ENCODE data around the gene CMIP. TPM values are rescaled to one million over a fixed set of nuclear protein-coding genes. Genes with fewer than 3 reads are reported as not detected.

The CMIP gene
- total RNA-seq, 1 donor from 2014 or later = 72.7 TPM

- no peak for ATAC-seq
- intact Hi-C loops (cut with DNase I) = no loop called here
- DNase-seq (ENCODE audit: low spot score) = no peak
These were observed 202.0 kb downstream of the CMIP start for GRCh38 chr16:81646561-81646960.

GRCh38 chr16:81647527-81647926 lies 202.9 kb downstream of the CMIP start:
- DNase-seq (ENCODE audit: low spot score) (no peak), ATAC-seq (no peak)
- intact Hi-C loops (cut with DNase I) = no loop called here

- intact Hi-C loops (cut with DNase I) = no loop called here
- no peak for ATAC-seq
- no peak for DNase-seq (ENCODE audit: low spot score)
These were observed 205.1 kb downstream of the CMIP start for GRCh38 chr16:81649561-81650184.

- intact Hi-C loops (cut with DNase I) = no loop called here
- ATAC-seq (no peak), DNase-seq (ENCODE audit: low spot score) (no peak)
These were observed 205.7 kb downstream of the CMIP start for GRCh38 chr16:81650281-81650680.

- DNase-seq (ENCODE audit: low spot score) (peak; percentile 87), ATAC-seq (peak; percentile 96)
- intact Hi-C loops (cut with DNase I) = no loop called here
These were observed 206.5 kb downstream of the CMIP start for GRCh38 chr16:81650982-81651562.

- ATAC-seq (peak; percentile 28), DNase-seq (ENCODE audit: low spot score) (no peak)
- intact Hi-C loops (cut with DNase I) = no loop called here
These were observed 207.4 kb downstream of the CMIP start for GRCh38 chr16:81651758-81652718.

GRCh38 chr16:81652798-81653505 lies 208.3 kb downstream of the CMIP start:
- no peak for DNase-seq (ENCODE audit: low spot score)
- intact Hi-C loops (cut with DNase I) = no loop called here
- ATAC-seq = no peak

- DNase-seq (ENCODE audit: low spot score) (no peak), ATAC-seq (no peak)
- intact Hi-C loops (cut with DNase I) = no loop called here
These were observed 209.7 kb downstream of the CMIP start for GRCh38 chr16:81654346-81654745.

GRCh38 chr16:81655469-81656162 lies 211.0 kb downstream of the CMIP start:
- intact Hi-C loops (cut with DNase I) = no loop called here
- no peak for ATAC-seq
- DNase-seq (ENCODE audit: low spot score) = no peak

- DNase-seq (ENCODE audit: low spot score) (no peak), ATAC-seq (peak; percentile 33)
- intact Hi-C loops (cut with DNase I) = no loop called here
These were observed 212.6 kb downstream of the CMIP start for GRCh38 chr16:81657224-81657623.

- ATAC-seq (peak; percentile 88), DNase-seq (ENCODE audit: low spot score) (peak; percentile 77)
- intact Hi-C loops (cut with DNase I) = no loop called here
These were observed 213.2 kb downstream of the CMIP start for GRCh38 chr16:81657781-81658180.

GRCh38 chr16:81658373-81658772 lies 213.8 kb downstream of the CMIP start:
- no peak for ATAC-seq
- intact Hi-C loops (cut with DNase I) = no loop called here
- no peak for DNase-seq (ENCODE audit: low spot score)

GRCh38 chr16:81659249-81659648 lies 214.6 kb downstream of the CMIP start:
- intact Hi-C loops (cut with DNase I) = no loop called here
- ATAC-seq (no peak), DNase-seq (ENCODE audit: low spot score) (no peak)

GRCh38 chr16:81661082-81661481 lies 216.5 kb downstream of the CMIP start:
- intact Hi-C loops (cut with DNase I) = no loop called here
- DNase-seq (ENCODE audit: low spot score) (no peak), ATAC-seq (no peak)

GRCh38 chr16:81664153-81664552 lies 219.5 kb downstream of the CMIP start:
- peak; percentile 7 for ATAC-seq
- intact Hi-C loops (cut with DNase I) = no loop called here

GRCh38 chr16:81665588-81665987 lies 221.0 kb downstream of the CMIP start:
- DNase-seq (ENCODE audit: low spot score) (no peak), ATAC-seq (no peak)
- intact Hi-C loops (cut with DNase I) = no loop called here

More at GRCh38 chr16:81664153-81664552, 219.5 kb downstream of the CMIP start:
- DNase-seq (ENCODE audit: low spot score) = no peak

- no peak for ATAC-seq
- DNase-seq (ENCODE audit: low spot score) = no peak
- intact Hi-C loops (cut with DNase I) = no loop called here
These were observed 221.5 kb downstream of the CMIP start for GRCh38 chr16:81666113-81666512.

GRCh38 chr16:81668243-81669097 lies 223.9 kb downstream of the CMIP start:
- peak; percentile 20 for ATAC-seq

More at GRCh38 chr16:81668243-81669097, 223.9 kb downstream of the CMIP start:
- intact Hi-C loops (cut with DNase I) = no loop called here
- no peak for DNase-seq (ENCODE audit: low spot score)
